Measurements from ENCODE around the gene TSKS. TPM values are rescaled to one million over a fixed set of nuclear protein-coding genes. Genes with fewer than 3 reads are reported as not detected.

TSKS gene
- total RNA-seq, 1 donor = not detected

DNA sequence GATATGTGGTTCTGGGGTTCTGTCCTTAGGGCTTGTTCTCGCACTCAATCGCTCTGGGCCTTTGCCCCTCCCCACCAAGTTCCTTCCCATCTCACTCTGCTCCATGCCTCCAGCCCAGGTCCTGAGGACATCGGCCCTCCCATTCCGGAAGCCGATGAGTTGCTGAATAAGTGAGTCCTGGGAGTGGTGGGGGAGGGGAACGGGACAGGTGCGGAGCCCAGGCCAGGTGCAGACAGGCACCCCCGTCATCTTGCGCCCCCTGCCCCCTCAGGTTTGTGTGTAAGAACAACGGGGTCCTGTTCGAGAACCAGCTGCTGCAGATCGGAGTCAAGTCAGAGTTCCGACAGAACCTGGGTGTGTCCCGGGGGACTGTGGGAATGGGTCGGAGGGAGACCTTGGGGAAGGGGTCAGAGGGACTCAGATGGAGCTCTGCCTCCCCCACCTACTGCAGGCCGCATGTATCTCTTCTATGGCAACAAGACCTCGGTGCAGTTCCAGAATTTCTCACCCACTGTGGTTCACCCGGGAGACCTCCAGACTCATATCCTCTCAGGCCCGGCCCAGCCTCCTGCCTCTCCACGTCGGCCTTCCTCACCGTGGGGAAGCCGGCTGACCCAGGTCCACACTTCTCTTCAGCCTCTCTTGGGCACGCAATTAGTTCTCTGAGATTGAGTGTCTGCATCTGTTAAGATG lies 39.9 kb upstream of the TSKS start:
- DNase-seq (ENCODE audit: insufficient read length, low spot score, missing footprints) = peak; percentile 63
- H3K27me3 ChIP-seq (ENCODE audit: insufficient read depth, low read length) = no peaks in the 10 kb centered on the region
- H3K4me2 ChIP-seq (ENCODE audit: insufficient read depth, low read length) = peak overlapping the region; percentile 66
- no peaks in the 10 kb centered on the region for H3K79me2 ChIP-seq (ENCODE audit: insufficient read depth, low read length)
- TF ChIP-seq, protein P1, sequence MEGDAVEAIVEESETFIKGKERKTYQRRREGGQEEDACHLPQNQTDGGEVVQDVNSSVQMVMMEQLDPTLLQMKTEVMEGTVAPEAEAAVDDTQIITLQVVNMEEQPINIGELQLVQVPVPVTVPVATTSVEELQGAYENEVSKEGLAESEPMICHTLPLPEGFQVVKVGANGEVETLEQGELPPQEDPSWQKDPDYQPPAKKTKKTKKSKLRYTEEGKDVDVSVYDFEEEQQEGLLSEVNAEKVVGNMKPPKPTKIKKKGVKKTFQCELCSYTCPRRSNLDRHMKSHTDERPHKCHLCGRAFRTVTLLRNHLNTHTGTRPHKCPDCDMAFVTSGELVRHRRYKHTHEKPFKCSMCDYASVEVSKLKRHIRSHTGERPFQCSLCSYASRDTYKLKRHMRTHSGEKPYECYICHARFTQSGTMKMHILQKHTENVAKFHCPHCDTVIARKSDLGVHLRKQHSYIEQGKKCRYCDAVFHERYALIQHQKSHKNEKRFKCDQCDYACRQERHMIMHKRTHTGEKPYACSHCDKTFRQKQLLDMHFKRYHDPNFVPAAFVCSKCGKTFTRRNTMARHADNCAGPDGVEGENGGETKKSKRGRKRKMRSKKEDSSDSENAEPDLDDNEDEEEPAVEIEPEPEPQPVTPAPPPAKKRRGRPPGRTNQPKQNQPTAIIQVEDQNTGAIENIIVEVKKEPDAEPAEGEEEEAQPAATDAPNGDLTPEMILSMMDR (IDR thresholded peaks at IDR 0.05; ENCODE audit: extremely low read depth, low read depth, low read length) = no peak
- H3K4me3 ChIP-seq (ENCODE audit: insufficient read depth, low read length) = no peak overlapping the region
- H4K20me1 ChIP-seq (ENCODE audit: insufficient read depth, low read length) = peaks cover 3% of the 10 kb centered on the region
- peaks cover 3% of the 10 kb centered on the region for H3K4me1 ChIP-seq (ENCODE audit: insufficient read depth, low read length)
- H3K27ac ChIP-seq (ENCODE audit: low read depth, low read length) = no peak overlapping the region
- H2AFZ ChIP-seq (ENCODE audit: low read length) = no peak overlapping the region
- no peaks in the 10 kb centered on the region for H3K9me3 ChIP-seq (ENCODE audit: low read depth, low read length)
- peaks cover 63% of the 10 kb centered on the region for H3K36me3 ChIP-seq (ENCODE audit: insufficient read depth, low read length)

DNA sequence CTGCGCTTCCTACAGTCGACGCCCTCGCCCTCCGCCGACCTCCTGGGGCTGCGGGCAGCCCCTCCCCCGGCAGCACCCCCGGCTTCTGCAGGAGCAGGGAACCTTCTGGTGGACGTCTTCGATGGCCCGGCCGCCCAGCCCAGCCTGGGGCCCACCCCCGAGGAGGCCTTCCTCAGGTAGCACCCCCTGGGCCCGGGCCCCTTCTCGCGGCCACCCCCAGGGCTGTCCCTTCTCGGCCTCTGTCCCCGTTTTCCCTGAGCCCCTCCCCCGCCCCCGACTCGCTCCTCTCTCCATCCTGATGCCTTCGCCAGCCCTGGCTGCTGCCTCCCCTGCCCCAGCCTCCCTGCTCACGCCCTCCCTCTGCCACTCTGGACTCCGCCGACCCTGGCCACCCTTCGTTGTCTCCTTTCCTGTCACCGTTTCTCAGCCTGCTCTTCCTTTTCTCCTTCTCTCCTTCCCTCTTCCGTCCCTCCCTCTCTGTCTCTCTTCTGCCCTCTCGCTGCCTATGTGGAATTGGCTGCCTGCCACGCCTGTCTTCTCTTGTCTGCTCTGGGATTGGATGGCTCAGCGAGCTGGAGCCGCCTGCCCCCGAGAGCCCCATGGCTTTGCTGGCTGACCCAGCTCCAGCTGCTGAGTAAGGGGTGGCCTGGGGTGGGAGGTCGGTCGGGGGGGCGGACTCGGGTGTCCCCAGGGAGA lies 39.0 kb upstream of the TSKS start:
- Histone ChIP-seq H3K79me2 (ENCODE audit: insufficient read depth, low read length) (no peaks in the 10 kb centered on the region), H3K4me2 (ENCODE audit: insufficient read depth, low read length) (peak overlapping the region; percentile 66), H2AFZ (ENCODE audit: low read length) (peak overlapping the region; percentile 25), H4K20me1 (ENCODE audit: insufficient read depth, low read length) (peaks cover 3% of the 10 kb centered on the region), H3K36me3 (ENCODE audit: insufficient read depth, low read length) (peaks cover 66% of the 10 kb centered on the region), H3K9me3 (ENCODE audit: low read depth, low read length) (no peaks in the 10 kb centered on the region), H3K27me3 (ENCODE audit: insufficient read depth, low read length) (no peaks in the 10 kb centered on the region), H3K4me1 (ENCODE audit: insufficient read depth, low read length) (peaks cover 3% of the 10 kb centered on the region), H3K4me3 (ENCODE audit: insufficient read depth, low read length) (peak overlapping the region; percentile 56), H3K27ac (ENCODE audit: low read depth, low read length) (no peak overlapping the region)
- TF ChIP-seq, protein P1 (IDR thresholded peaks at IDR 0.05; ENCODE audit: extremely low read depth, low read depth, low read length) = peak; percentile 30
- DNase-seq (ENCODE audit: insufficient read length, low spot score, missing footprints) = peak; percentile 100

DNA sequence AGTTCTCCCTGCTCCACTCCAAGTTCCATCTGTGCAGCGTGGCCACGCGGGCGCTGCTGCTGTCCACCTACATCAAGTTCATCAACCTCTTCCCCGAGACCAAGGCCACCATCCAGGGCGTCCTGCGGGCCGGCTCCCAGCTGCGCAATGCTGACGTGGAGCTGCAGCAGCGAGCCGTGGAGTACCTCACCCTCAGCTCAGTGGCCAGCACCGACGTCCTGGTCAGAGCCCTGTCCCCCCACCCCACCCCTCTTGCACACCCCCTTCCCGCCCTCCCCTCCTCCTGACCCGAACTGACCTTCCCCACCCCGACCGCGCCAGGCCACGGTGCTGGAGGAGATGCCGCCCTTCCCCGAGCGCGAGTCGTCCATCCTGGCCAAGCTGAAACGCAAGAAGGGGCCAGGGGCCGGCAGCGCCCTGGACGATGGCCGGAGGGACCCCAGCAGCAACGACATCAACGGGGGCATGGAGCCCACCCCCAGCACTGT lies 38.3 kb upstream of the TSKS start:
- peaks cover 8% of the 10 kb centered on the region for H4K20me1 ChIP-seq (ENCODE audit: insufficient read depth, low read length)
- H3K4me3 ChIP-seq (ENCODE audit: insufficient read depth, low read length) = no peak overlapping the region
- no peak overlapping the region for H2AFZ ChIP-seq (ENCODE audit: low read length)
- no peaks in the 10 kb centered on the region for H3K27me3 ChIP-seq (ENCODE audit: insufficient read depth, low read length)
- DNase-seq (ENCODE audit: insufficient read length, low spot score, missing footprints) = no peak
- H3K36me3 ChIP-seq (ENCODE audit: insufficient read depth, low read length) = peaks cover 70% of the 10 kb centered on the region
- peaks cover 3% of the 10 kb centered on the region for H3K4me1 ChIP-seq (ENCODE audit: insufficient read depth, low read length)
- H3K27ac ChIP-seq (ENCODE audit: low read depth, low read length) = no peak overlapping the region
- TF ChIP-seq, protein P1 (IDR thresholded peaks at IDR 0.05; ENCODE audit: extremely low read depth, low read depth, low read length) = no peak
- H3K9me3 ChIP-seq (ENCODE audit: low read depth, low read length) = no peaks in the 10 kb centered on the region
- H3K4me2 ChIP-seq (ENCODE audit: insufficient read depth, low read length) = peak overlapping the region; percentile 66
- H3K79me2 ChIP-seq (ENCODE audit: insufficient read depth, low read length) = peaks cover 1% of the 10 kb centered on the region

DNA sequence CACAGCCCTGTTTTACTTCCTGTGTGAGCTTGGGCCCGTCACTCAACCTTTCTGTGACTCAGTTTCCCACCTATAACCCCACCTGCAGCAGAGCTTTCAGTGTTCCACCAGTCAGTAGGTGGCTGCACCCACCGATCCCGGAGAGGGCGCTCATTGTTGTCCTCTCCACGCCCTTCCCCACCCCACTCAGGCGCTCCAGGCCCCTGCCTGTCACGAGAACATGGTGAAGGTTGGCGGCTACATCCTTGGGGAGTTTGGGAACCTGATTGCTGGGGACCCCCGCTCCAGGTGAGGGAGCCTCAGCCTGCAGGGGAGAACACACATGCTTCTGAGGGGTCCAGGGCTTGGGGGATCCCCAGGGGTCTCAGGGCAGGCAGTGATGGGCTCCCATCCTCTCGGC lies 37.7 kb upstream of the TSKS start:
- Histone ChIP-seq H3K79me2 (ENCODE audit: insufficient read depth, low read length) (peaks cover 5% of the 10 kb centered on the region), H3K27ac (ENCODE audit: low read depth, low read length) (no peak overlapping the region), H3K4me3 (ENCODE audit: insufficient read depth, low read length) (no peak overlapping the region), H2AFZ (ENCODE audit: low read length) (no peak overlapping the region), H3K27me3 (ENCODE audit: insufficient read depth, low read length) (no peaks in the 10 kb centered on the region), H3K4me2 (ENCODE audit: insufficient read depth, low read length) (no peak overlapping the region), H3K4me1 (ENCODE audit: insufficient read depth, low read length) (peaks cover 3% of the 10 kb centered on the region), H3K36me3 (ENCODE audit: insufficient read depth, low read length) (peaks cover 72% of the 10 kb centered on the region), H4K20me1 (ENCODE audit: insufficient read depth, low read length) (peaks cover 12% of the 10 kb centered on the region), H3K9me3 (ENCODE audit: low read depth, low read length) (no peaks in the 10 kb centered on the region)
- DNase-seq (ENCODE audit: insufficient read length, low spot score, missing footprints) = peak; percentile 43
- TF ChIP-seq, protein P1 (IDR thresholded peaks at IDR 0.05; ENCODE audit: extremely low read depth, low read depth, low read length) = no peak
